ENCODE results near the gene CACFD1. TPM values are rescaled to one million over a fixed set of nuclear protein-coding genes. Genes with fewer than 3 reads are reported as not detected.

CACFD1 gene
- total RNA-seq, 1 experiment from 2014 or later, result 1.5 TPM

- Mint-ChIP-seq H3K36me3 (ENCODE audit: insufficient read depth, unreplicated experiment) (peaks cover 6% of the 10 kb centered on the region), H3K4me3 (ENCODE audit: unreplicated experiment) (no peak overlapping the region), H3K9me3 (ENCODE audit: unreplicated experiment) (no peaks in the 10 kb centered on the region), H3K4me1 (ENCODE audit: insufficient read depth, unreplicated experiment) (no peaks in the 10 kb centered on the region), H3K27ac (ENCODE audit: low read depth, unreplicated experiment) (no peak overlapping the region), H3K27me3 (ENCODE audit: insufficient read depth, unreplicated experiment) (no peaks in the 10 kb centered on the region)
- no peak for TF ChIP-seq CTCF (IDR thresholded peaks at IDR 0.05; ENCODE audit: unreplicated experiment)
- intact Hi-C loops (cut with micrococcal nuclease), result no loop called here
- CTCF ChIA-PET, result no interaction called here
- DNase-seq (ENCODE audit: unreplicated experiment), result no peak
- BruUV-seq (replicated peaks), result no TSS peak
- POLR2A ChIA-PET, result no interaction called here
Observed at GRCh38 chr9:133474215-133474614, 14.4 kb downstream of the CACFD1 start.

DNA sequence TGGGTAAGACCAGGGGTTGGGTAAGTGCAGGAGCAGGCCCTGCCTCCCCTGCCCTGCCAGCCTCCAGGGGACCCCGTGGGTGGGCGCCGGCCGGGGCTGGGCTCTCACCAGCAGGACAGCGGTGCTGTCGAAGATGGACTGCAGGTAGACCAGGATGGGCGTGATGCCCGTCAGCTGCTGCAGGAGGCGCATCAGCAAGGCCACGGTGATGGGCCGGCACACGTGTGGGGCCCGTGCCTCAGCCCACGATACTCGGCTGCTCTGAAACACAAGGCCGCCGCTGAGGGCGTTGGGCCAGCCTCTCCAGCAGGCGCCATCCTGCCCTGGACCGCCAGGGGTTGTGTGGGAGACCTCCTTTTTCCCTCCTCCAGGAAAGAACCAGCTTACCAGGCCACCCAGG, 15.1 kb downstream of the CACFD1 start:
- intact Hi-C loops (cut with micrococcal nuclease), result no loop called here
- ChIA-PET POLR2A (no interaction called here), CTCF (interaction anchor here (0.9 kb wide), 1 partner anchor 58 kb away, joined by 4 read pairs; no protein-coding TSS in a partner anchor)
- no peak overlapping the region for H3K4me3 Mint-ChIP-seq (ENCODE audit: unreplicated experiment)
- no peaks in the 10 kb centered on the region for H3K4me1 Mint-ChIP-seq (ENCODE audit: insufficient read depth, unreplicated experiment)
- no peak for TF ChIP-seq CTCF (IDR thresholded peaks at IDR 0.05; ENCODE audit: unreplicated experiment)
- BruUV-seq (replicated peaks), result no TSS peak
- no peak for DNase-seq (ENCODE audit: unreplicated experiment)
- no peak overlapping the region for H3K27ac Mint-ChIP-seq (ENCODE audit: low read depth, unreplicated experiment)
- H3K9me3 Mint-ChIP-seq (ENCODE audit: unreplicated experiment), result no peaks in the 10 kb centered on the region
- H3K36me3 Mint-ChIP-seq (ENCODE audit: insufficient read depth, unreplicated experiment), result peaks cover 6% of the 10 kb centered on the region
- H3K27me3 Mint-ChIP-seq (ENCODE audit: insufficient read depth, unreplicated experiment), result no peaks in the 10 kb centered on the region

GRCh38 chr9:133475292-133476012, 15.7 kb downstream of the CACFD1 start:
- ChIA-PET POLR2A (no interaction called here), CTCF (interaction anchor here (0.9 kb wide), 2 partner anchors 11 to 59 kb away, joined by 3 to 4 read pairs; no protein-coding TSS in a partner anchor)
- intact Hi-C loops (cut with micrococcal nuclease), result no loop called here

More at GRCh38 chr9:133475292-133476012, 15.7 kb downstream of the CACFD1 start:
- Mint-ChIP-seq H3K4me3 (ENCODE audit: unreplicated experiment) (no peak overlapping the region), H3K27ac (ENCODE audit: low read depth, unreplicated experiment) (no peak overlapping the region), H3K4me1 (ENCODE audit: insufficient read depth, unreplicated experiment) (no peaks in the 10 kb centered on the region), H3K27me3 (ENCODE audit: insufficient read depth, unreplicated experiment) (no peaks in the 10 kb centered on the region), H3K36me3 (ENCODE audit: insufficient read depth, unreplicated experiment) (peaks cover 6% of the 10 kb centered on the region), H3K9me3 (ENCODE audit: unreplicated experiment) (no peaks in the 10 kb centered on the region)
- no peak for TF ChIP-seq CTCF (IDR thresholded peaks at IDR 0.05; ENCODE audit: unreplicated experiment)
- no peak for DNase-seq (ENCODE audit: unreplicated experiment)
- BruUV-seq (replicated peaks), result no TSS peak

Data from MCF 10A (cell line).